CD4-positive, alpha-beta T cell treated with Interleukin-15 for 1 hour (primary cell): ENCODE data around the gene ZNF74.
"Not testable (repeated sequence)": the region's sequence is repeated elsewhere in the genome, so short reads cannot be mapped to it uniquely, and the experiment has no call there.

Experiments
- DNase-seq: peaks from one replicate; pipeline ENCODE4 v3.0.0-alpha.2; 2020

The ZNF74 gene

DNA sequence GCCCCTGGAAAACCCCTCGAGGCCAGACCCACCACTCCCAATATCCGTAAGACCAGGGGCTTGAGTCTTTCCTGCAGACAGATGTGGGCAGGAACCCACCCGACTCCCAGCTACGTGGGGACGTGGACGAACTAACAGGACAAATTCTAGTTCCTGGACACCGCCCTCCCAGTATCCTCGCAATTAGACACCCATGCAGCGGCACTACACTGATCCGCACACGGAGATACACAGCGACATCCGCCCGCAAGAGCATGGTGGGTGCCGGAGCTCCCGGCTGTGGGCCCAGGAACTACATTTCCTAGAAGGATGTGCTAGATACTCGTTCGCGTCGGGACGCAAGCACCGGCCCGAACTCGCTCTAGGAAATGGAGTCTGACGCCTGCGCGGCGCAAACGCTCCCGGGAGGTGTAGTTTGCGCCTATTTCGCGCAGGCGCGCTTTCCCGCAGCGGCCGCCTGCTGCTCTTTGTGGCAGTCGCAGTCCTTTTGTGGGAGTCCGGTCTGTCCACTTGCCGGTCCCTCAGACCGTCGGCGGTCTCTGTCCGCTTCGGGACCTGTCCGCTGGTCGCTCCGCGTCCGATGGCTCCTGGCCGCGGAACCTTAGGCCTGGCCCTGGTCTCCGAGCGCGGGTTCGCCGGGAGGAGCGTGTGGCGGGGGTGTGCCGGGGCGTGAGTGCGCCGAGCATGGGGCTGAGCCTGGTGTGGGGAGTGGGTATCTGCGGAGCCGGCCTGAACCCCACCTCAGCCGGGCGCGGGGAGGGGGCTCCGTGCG lies at the start of gene ZNF74:
TSS of gene ZNF74 (plus strand) at position 447 of the 772 bp plus-strand sequence. CDS start 478 bp downstream, outside the sequence.
- DNase-seq: peak; percentile 87

GRCh38 chr22:20346553-20346952 lies 47.4 kb upstream of the ZNF74 start:
- DNase-seq: not testable (repeated sequence)

GRCh38 chr22:20352536-20352935 lies 41.4 kb upstream of the ZNF74 start:
- DNase-seq: not testable (repeated sequence)

- DNase-seq: no peak
These were observed 39.5 kb upstream of the ZNF74 start for GRCh38 chr22:20354238-20354975.

DNA sequence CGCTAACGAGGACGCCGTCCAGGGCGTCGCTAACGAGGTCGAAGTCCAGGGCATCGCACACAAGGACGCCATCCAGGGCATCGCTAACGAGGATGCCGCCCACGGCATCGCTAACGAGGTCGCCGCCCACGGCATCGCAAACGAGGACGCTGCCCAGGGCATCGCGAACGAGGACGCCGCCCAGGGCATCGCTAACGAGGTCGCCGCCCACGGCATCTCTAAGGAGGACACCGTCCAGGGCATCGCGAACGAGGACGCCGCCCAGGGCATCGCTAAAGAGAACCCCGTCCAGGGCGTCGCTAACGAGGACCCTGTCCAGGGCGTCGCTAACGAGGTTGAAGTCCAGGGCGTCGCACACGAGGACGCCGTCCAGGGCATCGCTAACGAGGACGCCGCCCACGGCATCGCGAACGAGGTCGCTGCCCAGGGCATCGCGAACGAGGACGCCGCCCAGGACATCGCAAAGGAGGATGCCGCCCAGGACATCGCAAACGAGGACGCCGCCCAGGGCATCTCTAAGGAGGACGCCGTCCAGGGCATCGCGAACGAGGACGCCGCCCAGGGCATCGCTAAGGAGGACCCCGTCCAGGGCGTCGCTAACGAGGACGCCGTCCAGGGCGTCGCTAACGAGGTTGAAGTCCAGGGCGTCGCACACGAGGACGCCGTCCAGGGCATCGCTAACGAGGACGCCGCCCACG lies 37.9 kb upstream of the ZNF74 start:
- DNase-seq: not testable (repeated sequence)

- DNase-seq: not testable (repeated sequence)
These were observed 37.0 kb upstream of the ZNF74 start for GRCh38 chr22:20356906-20357305.

GRCh38 chr22:20357967-20358366 lies 36.0 kb upstream of the ZNF74 start:
- DNase-seq: not testable (repeated sequence)

- DNase-seq: not testable (repeated sequence)
These were observed 35.3 kb upstream of the ZNF74 start for GRCh38 chr22:20358503-20359239.

DNA sequence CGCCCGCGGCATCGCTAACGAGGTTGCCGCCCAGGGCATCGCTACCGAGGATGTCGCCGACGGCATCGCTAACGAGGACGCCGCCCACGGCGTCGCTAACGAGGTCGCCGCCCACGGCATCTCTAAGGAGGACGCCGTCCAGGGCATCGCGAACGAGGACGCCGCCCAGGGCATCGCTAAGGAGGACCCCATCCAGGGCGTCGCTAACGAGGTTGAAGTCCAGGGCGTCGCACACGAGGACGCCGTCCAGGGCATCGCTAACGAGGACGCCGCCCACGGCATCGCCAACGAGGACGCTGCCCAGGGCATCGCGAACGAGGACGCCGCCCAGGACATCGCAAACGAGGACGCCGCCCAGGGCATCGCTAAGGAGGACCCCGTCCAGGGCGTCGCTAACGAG lies 33.7 kb upstream of the ZNF74 start:
- DNase-seq: not testable (repeated sequence)

DNA sequence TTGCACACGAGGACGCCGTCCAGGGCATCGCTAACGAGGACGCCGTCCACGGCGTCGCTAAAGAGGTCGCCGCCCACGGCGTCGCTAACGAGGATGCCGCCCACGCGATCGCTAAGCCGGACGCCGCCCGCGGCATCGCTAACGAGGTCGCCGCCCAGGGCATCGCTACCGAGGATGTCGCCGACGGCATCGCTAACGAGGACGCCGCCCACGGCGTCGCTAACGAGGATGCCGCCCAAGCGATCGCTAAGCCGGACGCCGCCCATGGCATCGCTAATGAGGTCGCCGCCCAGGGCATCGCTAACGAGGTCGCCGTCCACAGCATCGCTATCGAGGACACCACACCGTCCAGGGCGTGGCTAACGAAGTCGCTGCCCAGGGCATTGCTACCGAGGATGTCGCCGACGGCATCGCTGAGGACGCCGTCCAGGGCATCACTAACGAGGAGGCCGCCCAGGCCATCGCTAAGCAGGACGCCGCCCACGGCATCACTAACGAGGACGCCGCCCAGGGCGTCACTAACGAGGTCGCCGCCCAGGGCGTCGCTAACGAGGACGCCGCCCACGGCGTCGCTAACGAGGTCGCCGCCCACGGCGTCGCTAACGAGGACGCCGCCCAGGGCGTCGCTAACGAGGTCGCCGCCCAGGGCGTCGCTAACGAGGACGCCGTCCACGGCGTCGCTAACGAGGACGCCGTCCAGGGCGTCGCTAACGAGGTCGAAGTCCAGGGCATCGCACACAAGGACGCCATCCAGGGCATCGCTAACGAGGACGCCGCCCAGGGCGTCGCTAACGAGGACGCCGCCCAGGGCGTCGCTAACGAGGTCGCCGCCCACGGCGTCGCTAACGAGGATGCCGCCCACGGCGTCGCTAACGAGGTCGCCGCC lies 32.8 kb upstream of the ZNF74 start:
- not testable (repeated sequence) for DNase-seq

GRCh38 chr22:20361752-20362229 lies 32.2 kb upstream of the ZNF74 start:
- not testable (repeated sequence) for DNase-seq

DNA sequence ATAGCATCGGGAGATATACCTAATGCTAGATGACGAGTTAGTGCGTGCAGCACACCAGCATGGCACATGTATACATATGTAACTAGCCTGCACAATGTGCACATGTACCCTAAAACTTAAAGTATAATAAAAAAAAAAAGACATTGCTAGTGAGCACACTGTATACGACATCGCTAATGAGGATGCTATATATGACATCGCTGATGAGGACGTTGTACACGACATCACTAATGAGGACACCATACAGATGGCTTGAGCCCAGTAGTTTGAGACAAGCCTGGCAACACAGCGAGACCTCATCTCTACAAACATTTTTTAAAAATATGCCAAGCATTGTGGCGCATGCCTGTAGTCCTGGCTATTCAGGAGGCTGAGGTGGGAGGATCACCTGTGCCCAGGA lies 31.5 kb upstream of the ZNF74 start:
- not testable (repeated sequence) for DNase-seq

DNA sequence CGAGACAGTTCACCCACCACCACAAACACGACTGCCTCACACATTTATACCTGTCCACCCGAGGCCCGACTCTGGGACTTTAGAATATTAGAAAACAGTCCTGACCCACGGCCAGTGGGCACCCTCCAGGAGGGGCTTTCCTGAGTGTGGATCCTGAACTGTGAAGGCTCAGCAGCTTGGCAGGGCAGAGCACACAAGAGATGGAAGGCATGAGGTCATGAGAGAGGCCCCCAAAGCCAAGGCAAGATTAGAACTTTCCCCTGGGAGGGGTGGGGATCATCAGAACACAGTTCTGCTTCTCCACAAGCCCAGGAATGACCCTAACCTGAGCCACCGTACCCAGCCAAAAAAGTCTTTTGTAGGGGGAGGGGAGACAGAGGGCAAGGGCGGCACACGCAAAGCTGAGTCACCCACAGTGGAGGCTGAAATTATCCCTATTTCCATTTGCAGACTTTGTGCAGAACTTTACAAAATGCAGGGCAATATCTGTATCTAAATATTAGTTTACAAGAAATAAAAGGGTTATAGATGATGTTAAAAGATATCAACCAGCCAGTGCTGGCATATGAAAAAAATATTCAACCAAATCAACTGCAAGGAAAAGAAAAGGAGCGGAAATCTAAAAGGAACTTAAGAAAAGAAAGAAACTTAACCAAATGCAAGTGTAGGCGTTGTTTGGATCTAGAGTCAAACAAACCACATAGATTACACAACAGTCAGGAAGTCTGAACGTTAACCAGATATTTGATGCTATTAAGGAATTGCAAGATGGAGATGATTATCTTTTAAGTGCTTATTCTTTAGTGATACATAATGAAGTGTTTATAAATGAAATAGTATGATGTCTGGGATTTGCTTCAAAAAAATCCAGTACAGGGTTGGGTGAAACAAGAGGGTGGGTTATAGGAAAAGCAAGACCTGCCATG lies 29.4 kb upstream of the ZNF74 start:
- DNase-seq: not testable (repeated sequence)

- DNase-seq: not testable (repeated sequence)
These were observed 27.1 kb upstream of the ZNF74 start for GRCh38 chr22:20366841-20367240.

DNA sequence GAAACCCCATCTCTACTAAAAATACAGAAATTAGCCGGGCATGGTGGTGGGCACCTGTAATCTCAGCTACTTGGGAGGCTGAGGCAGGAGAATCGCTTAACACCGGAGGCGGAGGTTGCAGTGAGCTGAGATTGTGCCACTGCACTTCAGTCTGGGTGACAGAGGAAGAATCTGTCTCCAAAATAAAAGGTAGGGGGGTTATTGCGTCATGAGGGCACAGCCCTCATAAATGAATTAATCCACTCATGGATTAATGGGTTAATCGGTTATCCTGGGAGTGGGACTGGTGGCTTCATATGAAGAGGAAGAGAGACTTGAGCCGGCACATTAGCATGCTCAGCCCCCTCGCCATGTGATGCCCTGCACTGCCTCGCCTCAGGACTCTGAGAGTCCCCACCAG lies 25.1 kb upstream of the ZNF74 start:
- not testable (repeated sequence) for DNase-seq

DNA sequence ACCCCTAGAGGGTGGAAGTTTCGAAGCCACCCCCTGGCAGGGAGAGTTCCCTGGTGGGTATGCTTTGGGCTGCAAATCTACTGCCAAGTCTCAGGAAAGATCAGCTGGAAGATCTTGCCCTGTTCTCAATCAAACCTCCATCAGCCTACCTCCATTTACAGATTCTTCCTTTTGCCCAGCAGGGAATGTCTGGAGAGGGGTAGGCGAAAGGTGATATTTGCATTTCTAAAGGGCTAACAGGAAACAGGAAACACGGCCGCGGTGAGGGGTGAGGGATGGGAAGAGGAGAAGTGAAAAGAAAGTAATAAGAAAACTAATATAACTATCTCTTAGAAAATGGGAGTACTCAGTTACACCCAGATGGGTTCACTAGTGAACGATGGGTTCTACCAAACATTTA lies 22.3 kb upstream of the ZNF74 start:
- not testable (repeated sequence) for DNase-seq

DNA sequence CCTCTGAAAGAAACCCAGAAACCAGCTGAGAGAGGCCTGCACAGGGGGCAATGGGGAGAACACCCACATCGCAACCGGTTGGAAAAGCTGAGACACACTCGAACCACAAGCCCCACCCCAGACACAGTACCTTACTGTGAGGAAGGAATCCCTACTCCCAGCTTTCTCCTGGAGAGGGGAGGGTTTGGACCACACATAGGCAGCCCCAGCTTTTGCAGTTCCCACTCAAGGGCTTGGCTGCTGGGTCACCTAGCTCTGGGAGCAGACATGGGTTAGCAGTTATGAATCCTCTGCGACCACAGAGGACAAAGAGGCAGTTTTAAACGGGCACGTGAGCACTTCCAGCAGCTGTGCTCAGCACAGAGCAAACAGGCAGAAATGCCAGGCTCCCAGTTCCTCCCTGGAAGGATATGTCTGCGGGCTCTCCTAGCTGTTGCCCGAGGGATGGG lies 21.5 kb upstream of the ZNF74 start:
- not testable (repeated sequence) for DNase-seq

DNA sequence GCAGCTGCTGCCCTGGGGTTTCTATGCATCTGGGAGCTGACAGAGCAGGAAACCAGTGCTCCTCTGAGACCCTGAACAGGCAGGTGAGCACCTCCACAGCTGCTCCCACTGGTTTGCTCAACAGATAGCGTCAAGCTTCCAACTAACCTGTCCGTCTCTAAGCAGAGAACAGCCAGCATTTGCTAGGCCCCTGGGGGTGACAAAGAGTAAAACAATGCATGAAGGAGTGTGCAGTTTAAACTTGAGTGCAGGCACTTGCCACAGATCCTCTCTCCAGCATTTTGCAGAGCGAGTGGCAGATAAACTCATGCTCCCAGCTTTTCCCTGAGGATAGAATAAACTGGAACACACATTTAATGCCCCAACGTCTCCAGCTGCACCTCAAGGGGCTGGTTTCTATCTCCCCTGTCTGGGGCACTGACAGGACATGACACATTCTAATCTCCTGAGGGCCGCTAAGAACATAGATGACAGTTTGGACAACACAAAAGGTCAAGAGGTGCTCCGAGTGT lies 20.7 kb upstream of the ZNF74 start:
- not testable (repeated sequence) for DNase-seq

DNA sequence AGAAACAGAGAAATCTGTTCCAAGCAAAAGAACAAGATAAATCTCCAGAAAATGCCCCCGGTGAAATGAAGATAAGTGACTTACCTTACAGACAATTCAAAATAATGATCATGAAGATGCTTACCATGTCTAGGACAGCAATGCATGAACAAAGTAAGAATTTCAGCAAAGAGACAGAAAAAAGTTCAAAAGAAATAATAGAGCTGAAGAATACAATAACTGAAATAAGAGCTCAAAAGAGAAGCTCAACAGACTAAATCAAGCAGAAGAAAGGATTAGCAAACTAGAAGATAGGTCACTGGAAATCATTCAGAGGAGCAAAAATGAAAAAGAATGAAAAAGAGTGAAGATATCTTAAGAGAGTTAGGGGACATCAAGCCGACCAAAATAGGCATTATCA lies 19.8 kb upstream of the ZNF74 start:
- not testable (repeated sequence) for DNase-seq

- not testable (repeated sequence) for DNase-seq
These were observed 17.7 kb upstream of the ZNF74 start for GRCh38 chr22:20376281-20376680.
